ENCODE measurements around the gene EIF3A.

EIF3A gene

DNA sequence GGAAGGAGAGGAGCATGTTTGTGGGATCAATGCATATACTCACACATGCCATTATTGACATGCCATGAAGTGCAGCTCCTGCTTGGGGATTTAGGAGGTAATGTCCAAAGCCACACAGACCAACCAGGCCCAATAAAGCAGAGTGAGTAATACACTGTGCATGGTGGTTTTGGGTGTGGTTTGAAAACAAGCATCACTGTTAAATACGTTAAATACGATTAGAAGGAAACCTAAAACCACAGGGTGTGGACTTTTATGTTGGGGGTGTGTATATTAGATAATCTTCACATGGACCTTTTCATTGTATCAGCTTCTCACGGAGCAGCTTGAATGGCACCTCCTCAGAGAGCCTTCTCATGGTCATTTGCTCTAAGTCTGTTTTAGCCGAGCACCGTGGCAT is 10.4 kb upstream of the EIF3A start:
- peak overlapping the region; percentile 93 to 98 for H3K27ac Mint-ChIP-seq
- H3K36me3 Mint-ChIP-seq (ENCODE audit: insufficient read depth), result peaks cover 4% of the 10 kb centered on the region

DNA sequence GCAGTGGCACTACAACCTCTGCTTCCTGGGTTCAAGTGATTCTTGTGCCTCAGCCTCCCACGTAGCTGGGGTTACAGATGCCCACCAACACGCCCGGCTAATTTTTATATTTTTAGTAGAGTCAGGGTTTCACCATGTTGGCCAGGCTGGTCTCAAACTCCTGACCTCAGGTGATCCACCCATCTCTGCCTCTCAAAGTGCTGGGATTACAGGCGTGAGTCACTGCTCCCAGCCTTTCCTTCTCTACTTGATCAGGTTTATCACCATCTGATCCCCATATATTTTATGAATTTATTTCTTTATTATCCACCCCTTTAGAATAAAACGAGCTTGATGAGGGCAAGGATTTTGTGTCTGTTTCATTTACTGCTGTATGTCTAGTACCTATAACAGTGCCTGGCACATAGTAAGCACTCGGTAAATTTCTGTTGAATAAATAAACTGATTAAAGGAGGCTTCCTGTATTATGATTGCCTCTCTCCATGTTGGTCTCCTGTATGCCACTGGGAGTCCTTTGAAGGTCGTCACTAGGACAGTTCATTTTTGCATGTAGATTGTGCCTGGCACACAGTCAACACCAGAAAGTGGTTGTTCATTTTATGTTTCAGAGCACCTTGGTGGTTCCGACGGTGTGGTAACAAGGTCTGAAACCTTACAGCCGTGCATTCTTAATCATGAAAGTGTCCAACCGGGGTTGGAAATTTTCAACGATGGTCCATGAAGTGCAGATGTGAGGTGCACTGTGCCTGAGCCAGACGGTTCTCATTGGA is 9.6 kb upstream of the EIF3A start:
- H3K36me3 Mint-ChIP-seq (ENCODE audit: insufficient read depth), result peaks cover 2% of the 10 kb centered on the region
- peak overlapping the region; percentile 68 to 82 for H3K4me3 Mint-ChIP-seq
- DNase-seq (peak in 2 of 3 experiments; percentile 21 to 59), ATAC-seq (replicated peaks) (peak; percentile 56)
- H3K4me1 Mint-ChIP-seq (ENCODE audit: low read depth in 2 of 2), result peaks cover 31 to 49% of the 10 kb centered on the region in 2 donors
- H3K27me3 Mint-ChIP-seq, result no peaks in the 10 kb centered on the region
- peak overlapping the region; percentile 93 to 98 for H3K27ac Mint-ChIP-seq
- H3K9me3 Mint-ChIP-seq, result no peaks in the 10 kb centered on the region

More for the DNA sequence above, 10.4 kb upstream of the EIF3A start:
- peaks cover 30 to 57% of the 10 kb centered on the region in 2 donors for H3K4me1 Mint-ChIP-seq (ENCODE audit: low read depth in 2 of 2)
- peak; percentile 39 to 56 (median 48) for DNase-seq
- peak overlapping the region; percentile 68 to 82 for H3K4me3 Mint-ChIP-seq
- H3K9me3 Mint-ChIP-seq, result no peaks in the 10 kb centered on the region
- peak; percentile 95 for ATAC-seq (replicated peaks)
- no peaks in the 10 kb centered on the region for H3K27me3 Mint-ChIP-seq

DNA sequence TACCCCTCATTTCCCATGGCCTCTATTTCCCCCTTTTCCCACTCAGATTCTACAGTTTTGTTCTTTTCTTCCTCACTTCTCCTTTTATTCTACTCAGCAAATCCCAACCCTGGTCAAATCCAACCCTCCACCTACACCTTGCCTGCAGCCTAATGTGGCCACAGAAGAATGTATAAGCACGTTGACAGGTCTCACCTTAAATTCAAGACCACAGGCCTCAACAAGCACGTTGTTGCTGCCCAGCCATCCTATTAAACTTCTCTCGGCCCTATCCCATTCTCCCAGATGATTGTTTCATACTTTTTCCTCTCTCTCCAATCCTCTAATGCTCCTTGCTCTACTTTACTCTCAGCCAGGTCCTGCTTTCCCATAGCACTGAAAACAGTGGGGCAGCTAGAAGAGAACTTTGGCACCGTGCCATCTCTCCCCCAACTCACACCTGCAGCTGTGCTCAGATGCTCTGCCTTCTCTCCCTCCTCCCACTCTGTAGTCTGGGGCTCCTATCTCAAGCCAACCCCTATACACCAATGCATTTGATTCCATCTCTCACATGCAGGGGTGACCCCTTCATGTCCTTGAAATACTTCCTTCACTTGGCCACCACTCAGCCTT is 6.8 kb upstream of the EIF3A start:
- H3K4me3 Mint-ChIP-seq, result no peak overlapping the region
- no peaks in the 10 kb centered on the region for H3K36me3 Mint-ChIP-seq (ENCODE audit: insufficient read depth)
- DNase-seq, result no peak
- peak overlapping the region in 1 of 2 donors; percentile 13 for H3K27ac Mint-ChIP-seq
- no peak for ATAC-seq (replicated peaks)
- no peaks in the 10 kb centered on the region for H3K9me3 Mint-ChIP-seq
- peaks cover 26 to 39% of the 10 kb centered on the region in 2 donors for H3K4me1 Mint-ChIP-seq (ENCODE audit: low read depth in 2 of 2)
- H3K27me3 Mint-ChIP-seq, result no peaks in the 10 kb centered on the region

GRCh38 chr10:119084896-119085295 is 4.3 kb upstream of the EIF3A start:
- ATAC-seq (replicated peaks) (no peak), DNase-seq (no peak)
- Mint-ChIP-seq H3K27me3 (no peaks in the 10 kb centered on the region), H3K4me1 (ENCODE audit: low read depth in 2 of 2) (peaks cover 16 to 27% of the 10 kb centered on the region in 2 donors), H3K9me3 (no peaks in the 10 kb centered on the region), H3K36me3 (ENCODE audit: insufficient read depth) (peaks cover 15% of the 10 kb centered on the region), H3K27ac (no peak overlapping the region), H3K4me3 (no peak overlapping the region)

DNA sequence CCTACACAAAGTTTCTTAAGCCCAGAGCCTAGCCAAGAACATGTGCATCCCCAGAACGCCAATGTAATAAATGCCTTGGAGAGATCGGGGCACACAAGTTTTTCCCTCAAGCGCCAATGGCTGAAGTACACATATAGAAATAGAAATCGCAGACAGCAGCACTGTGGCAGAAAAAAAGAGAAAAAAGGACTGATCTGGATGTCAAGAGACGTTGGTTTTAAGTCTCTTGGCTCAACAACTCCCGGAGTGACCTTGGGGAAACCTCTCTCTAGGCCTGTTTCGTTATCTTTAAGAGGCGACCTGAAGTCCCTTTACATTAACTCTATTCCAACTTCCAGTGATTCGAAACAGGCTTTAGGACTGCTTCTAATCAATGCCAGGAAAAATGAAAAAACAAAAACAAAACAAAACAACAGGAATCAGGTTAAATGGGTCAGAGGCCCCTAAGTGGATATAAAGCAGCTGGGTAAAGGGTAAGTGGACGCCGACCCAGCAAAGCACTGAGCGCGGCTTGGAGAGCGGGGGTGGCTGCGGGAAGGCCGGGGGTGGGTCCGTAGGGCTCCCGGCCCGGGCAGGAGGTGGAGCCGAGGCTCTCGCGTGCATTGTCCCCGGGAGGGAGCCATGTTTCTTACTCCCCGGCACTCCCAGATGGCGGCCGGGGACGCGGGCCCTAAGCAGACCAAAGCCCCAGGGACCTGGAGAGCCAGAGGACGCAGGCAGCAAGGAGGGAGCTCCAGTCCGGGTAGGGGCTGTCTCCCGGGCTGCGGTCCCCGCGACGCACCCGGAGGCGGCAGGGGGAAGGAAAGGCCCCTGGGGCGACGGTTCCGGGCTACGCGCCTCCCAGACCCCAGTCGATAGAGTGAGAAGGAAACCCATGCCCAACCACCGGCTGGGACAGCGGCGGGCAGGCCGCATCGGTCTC is 757 bp downstream of the EIF3A start:
- H3K27me3 Mint-ChIP-seq, result no peaks in the 10 kb centered on the region
- peak overlapping the region; percentile 90 to 100 for H3K4me3 Mint-ChIP-seq
- ATAC-seq (replicated peaks) (peak; percentile 64), DNase-seq (peak; percentile 38 to 53 (median 48))
- H3K4me1 Mint-ChIP-seq (ENCODE audit: low read depth in 2 of 2), result peaks cover 27 to 43% of the 10 kb centered on the region in 2 donors
- peak overlapping the region; percentile 97 to 99 for H3K27ac Mint-ChIP-seq
- peaks cover 32% of the 10 kb centered on the region for H3K36me3 Mint-ChIP-seq (ENCODE audit: insufficient read depth)
- no peaks in the 10 kb centered on the region for H3K9me3 Mint-ChIP-seq

GRCh38 chr10:119078422-119079179 is 2.0 kb downstream of the EIF3A start:
- H3K27me3 Mint-ChIP-seq, result no peaks in the 10 kb centered on the region
- H3K36me3 Mint-ChIP-seq (ENCODE audit: insufficient read depth), result peaks cover 44% of the 10 kb centered on the region
- no peak for ATAC-seq (replicated peaks)
- peaks cover 27 to 49% of the 10 kb centered on the region in 2 donors for H3K4me1 Mint-ChIP-seq (ENCODE audit: low read depth in 2 of 2)
- peak overlapping the region in 1 of 2 donors; percentile 97 for H3K27ac Mint-ChIP-seq
- H3K9me3 Mint-ChIP-seq, result no peaks in the 10 kb centered on the region
- no peak for DNase-seq
- peak overlapping the region; percentile 90 to 100 for H3K4me3 Mint-ChIP-seq

DNA sequence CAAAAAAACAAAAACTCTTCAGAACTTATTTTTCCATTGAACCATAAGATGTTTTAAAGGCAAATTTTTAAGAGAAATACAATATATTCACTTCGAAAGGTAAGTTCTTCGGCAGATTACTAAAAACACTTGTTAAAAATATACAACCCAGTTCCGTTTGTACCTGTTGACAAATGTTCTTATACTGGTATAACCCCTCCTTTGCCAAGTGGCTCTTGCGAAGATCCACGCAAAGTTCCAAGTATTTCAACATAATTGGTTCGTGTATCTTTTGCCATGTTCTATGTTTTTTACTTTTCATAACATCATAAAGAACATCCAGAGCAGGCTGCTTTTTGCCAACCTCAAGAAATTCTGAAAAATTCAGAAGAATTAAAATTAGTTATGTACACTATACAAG is 7.0 kb downstream of the EIF3A start:
- H3K9me3 Mint-ChIP-seq, result no peaks in the 10 kb centered on the region
- H3K27ac Mint-ChIP-seq, result peak overlapping the region; percentile 41 to 49
- H3K4me3 Mint-ChIP-seq, result peak overlapping the region; percentile 41 to 44
- peaks cover 27 to 47% of the 10 kb centered on the region in 2 donors for H3K4me1 Mint-ChIP-seq (ENCODE audit: low read depth in 2 of 2)
- ATAC-seq (replicated peaks) (no peak), DNase-seq (no peak)
- H3K27me3 Mint-ChIP-seq, result no peaks in the 10 kb centered on the region
- H3K36me3 Mint-ChIP-seq (ENCODE audit: insufficient read depth), result peaks cover 72% of the 10 kb centered on the region

DNA sequence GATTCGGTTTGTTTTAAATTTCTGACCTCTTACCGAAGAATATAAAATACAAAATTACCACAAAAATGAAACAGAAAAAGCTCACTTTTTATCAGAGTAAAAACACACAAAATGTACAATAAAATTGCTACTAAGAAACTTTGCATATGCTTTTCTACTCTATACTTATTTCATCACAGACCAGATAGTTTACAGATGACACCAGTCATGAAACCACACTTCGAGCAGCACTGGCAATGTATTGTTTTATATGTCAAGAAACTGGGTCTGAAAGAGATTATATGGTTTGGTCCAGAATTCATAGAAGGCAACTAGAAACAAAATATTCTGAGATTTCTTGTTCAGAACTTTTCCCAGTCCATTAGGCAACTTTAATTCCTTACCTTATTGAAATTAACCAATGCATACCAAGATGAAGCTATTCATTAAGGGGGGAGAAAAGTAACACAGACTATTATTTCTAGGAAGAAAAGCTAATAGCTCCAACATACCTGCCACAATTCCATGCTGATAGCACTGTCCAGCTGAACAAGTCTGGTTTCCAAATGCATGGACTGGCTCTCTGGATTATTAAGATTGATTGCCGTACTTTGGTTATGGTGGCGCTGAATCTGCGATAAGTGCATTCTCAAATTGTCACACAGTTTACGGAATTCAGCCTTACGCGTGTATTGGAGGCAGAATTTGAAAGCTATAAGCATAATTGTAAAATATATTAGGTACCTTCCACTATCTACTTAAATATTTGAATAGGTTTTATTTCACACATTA is 10.0 kb downstream of the EIF3A start:
- Mint-ChIP-seq H3K4me1 (ENCODE audit: low read depth in 2 of 2) (peaks cover 16 to 32% of the 10 kb centered on the region in 2 donors), H3K4me3 (no peak overlapping the region), H3K27me3 (no peaks in the 10 kb centered on the region), H3K9me3 (no peaks in the 10 kb centered on the region), H3K36me3 (ENCODE audit: insufficient read depth) (peaks cover 95% of the 10 kb centered on the region), H3K27ac (peak overlapping the region in 1 of 2 donors; percentile 46)
- ATAC-seq (replicated peaks) (no peak), DNase-seq (no peak)

- ATAC-seq (replicated peaks) (no peak), DNase-seq (no peak)
- Mint-ChIP-seq H3K27me3 (no peaks in the 10 kb centered on the region), H3K4me3 (no peak overlapping the region), H3K27ac (peak overlapping the region in 1 of 2 donors; percentile 87), H3K36me3 (ENCODE audit: insufficient read depth) (peaks cover 100% of the 10 kb centered on the region), H3K9me3 (no peaks in the 10 kb centered on the region), H3K4me1 (ENCODE audit: low read depth in 2 of 2) (peaks cover 9 to 18% of the 10 kb centered on the region in 2 donors)
Observed at GRCh38 chr10:119061926-119062325, 18.7 kb downstream of the EIF3A start.

- Mint-ChIP-seq H3K4me1 (ENCODE audit: low read depth in 2 of 2) (peaks cover 9 to 18% of the 10 kb centered on the region in 2 donors), H3K36me3 (ENCODE audit: insufficient read depth) (peaks cover 100% of the 10 kb centered on the region), H3K27ac (peak overlapping the region in 1 of 2 donors; percentile 87), H3K27me3 (no peaks in the 10 kb centered on the region), H3K4me3 (no peak overlapping the region), H3K9me3 (no peaks in the 10 kb centered on the region)
- ATAC-seq (replicated peaks) (no peak), DNase-seq (no peak)
Observed at GRCh38 chr10:119061352-119061751, 19.3 kb downstream of the EIF3A start.

GRCh38 chr10:119060107-119060506 is 20.5 kb downstream of the EIF3A start:
- Mint-ChIP-seq H3K4me1 (ENCODE audit: low read depth in 2 of 2) (peaks cover 7 to 18% of the 10 kb centered on the region in 2 donors), H3K4me3 (no peak overlapping the region), H3K9me3 (no peaks in the 10 kb centered on the region), H3K36me3 (ENCODE audit: insufficient read depth) (peaks cover 98% of the 10 kb centered on the region), H3K27me3 (no peaks in the 10 kb centered on the region), H3K27ac (peak overlapping the region in 1 of 2 donors; percentile 14)
- ATAC-seq (replicated peaks) (no peak), DNase-seq (no peak)

GRCh38 chr10:119059557-119059956 is 21.1 kb downstream of the EIF3A start:
- no peaks in the 10 kb centered on the region for H3K9me3 Mint-ChIP-seq
- H3K27ac Mint-ChIP-seq, result peak overlapping the region in 1 of 2 donors; percentile 14
- no peaks in the 10 kb centered on the region for H3K27me3 Mint-ChIP-seq
- no peak for DNase-seq
- H3K36me3 Mint-ChIP-seq (ENCODE audit: insufficient read depth), result peaks cover 98% of the 10 kb centered on the region
- H3K4me3 Mint-ChIP-seq, result no peak overlapping the region
- ATAC-seq (replicated peaks), result no peak
- H3K4me1 Mint-ChIP-seq (ENCODE audit: low read depth in 2 of 2), result peaks cover 5 to 18% of the 10 kb centered on the region in 2 donors
